ENCODE measurements around the gene TAF4B.
"Not testable (repeated sequence)": the region's sequence is repeated elsewhere in the genome, so short reads cannot be mapped to it uniquely, and the experiment has no call there.

Gene TAF4B

GRCh38 chr18:26210147-26210546, 16.1 kb upstream of the TAF4B start:
- Histone ChIP-seq H3K9ac (ENCODE audit: low read depth, low read length) (no peak overlapping the region), H3K36me3 (ENCODE audit: insufficient read depth, low read depth, low read length) (no peaks in the 10 kb centered on the region), H3K27ac (ENCODE audit: low read length) (no peak overlapping the region), H3K4me3 (ENCODE audit: low read length) (no peak overlapping the region), H3K4me1 (ENCODE audit: insufficient read depth, low read length) (no peaks in the 10 kb centered on the region), H3K27me3 (ENCODE audit: insufficient read depth, low read length) (no peaks in the 10 kb centered on the region), H3K9me3 (ENCODE audit: insufficient read depth, low read depth, low read length) (no peaks in the 10 kb centered on the region)

- H3K9ac ChIP-seq (ENCODE audit: low read depth, low read length) = no peak overlapping the region
- H3K9me3 ChIP-seq (ENCODE audit: insufficient read depth, low read depth, low read length) = no peaks in the 10 kb centered on the region
- no peaks in the 10 kb centered on the region for H3K36me3 ChIP-seq (ENCODE audit: insufficient read depth, low read depth, low read length)
- H3K4me3 ChIP-seq (ENCODE audit: low read length) = no peak overlapping the region
- no peaks in the 10 kb centered on the region for H3K4me1 ChIP-seq (ENCODE audit: insufficient read depth, low read length)
- no peak overlapping the region for H3K27ac ChIP-seq (ENCODE audit: low read length)
- H3K27me3 ChIP-seq (ENCODE audit: insufficient read depth, low read length) = no peaks in the 10 kb centered on the region
These were observed 10.8 kb upstream of the TAF4B start for GRCh38 chr18:26215247-26215970.

GRCh38 chr18:26225022-26225693, 1.1 kb upstream of the TAF4B start:
- H3K4me3 ChIP-seq (ENCODE audit: low read length) = no peak overlapping the region
- peaks cover 11% of the 10 kb centered on the region; the same call in 1 of the 2 replicates for H3K4me1 ChIP-seq (ENCODE audit: insufficient read depth, low read length)
- no peaks in the 10 kb centered on the region for H3K36me3 ChIP-seq (ENCODE audit: insufficient read depth, low read depth, low read length)
- H3K9me3 ChIP-seq (ENCODE audit: insufficient read depth, low read depth, low read length) = no peaks in the 10 kb centered on the region
- H3K27ac ChIP-seq (ENCODE audit: low read length) = no peak overlapping the region
- no peak overlapping the region for H3K9ac ChIP-seq (ENCODE audit: low read depth, low read length)
- peaks cover 14% of the 10 kb centered on the region for H3K27me3 ChIP-seq (ENCODE audit: insufficient read depth, low read length)

GRCh38 chr18:26225915-26226228, 373 bp upstream of the TAF4B start:
- peaks cover 11% of the 10 kb centered on the region; the same call in 1 of the 2 replicates for H3K4me1 ChIP-seq (ENCODE audit: insufficient read depth, low read length)
- H3K27me3 ChIP-seq (ENCODE audit: insufficient read depth, low read length) = peaks cover 14% of the 10 kb centered on the region
- H3K9ac ChIP-seq (ENCODE audit: low read depth, low read length) = peak overlapping the region; percentile 1; the same call in 1 of the 2 replicates
- H3K36me3 ChIP-seq (ENCODE audit: insufficient read depth, low read depth, low read length) = no peaks in the 10 kb centered on the region
- H3K27ac ChIP-seq (ENCODE audit: low read length) = no peak overlapping the region
- peak overlapping the region; percentile 87 for H3K4me3 ChIP-seq (ENCODE audit: low read length)
- H3K9me3 ChIP-seq (ENCODE audit: insufficient read depth, low read depth, low read length) = no peaks in the 10 kb centered on the region

GRCh38 chr18:26227051-26227670, 916 bp downstream of the TAF4B start:
- Histone ChIP-seq H3K4me3 (ENCODE audit: low read length) (peak overlapping the region; percentile 87), H3K4me1 (ENCODE audit: insufficient read depth, low read length) (peaks cover 12% of the 10 kb centered on the region; the same call in 1 of the 2 replicates), H3K9me3 (ENCODE audit: insufficient read depth, low read depth, low read length) (no peaks in the 10 kb centered on the region), H3K27me3 (ENCODE audit: insufficient read depth, low read length) (peaks cover 14% of the 10 kb centered on the region), H3K36me3 (ENCODE audit: insufficient read depth, low read depth, low read length) (0 out of 2 replicates have a peak, but pooled peaks cover 3% of the 10 kb centered on the region), H3K9ac (ENCODE audit: low read depth, low read length) (peak overlapping the region; percentile 76), H3K27ac (ENCODE audit: low read length) (no peak overlapping the region)

GRCh38 chr18:26228562-26229260, 2.5 kb downstream of the TAF4B start:
- Histone ChIP-seq H3K27ac (ENCODE audit: low read length) (no peak overlapping the region), H3K27me3 (ENCODE audit: insufficient read depth, low read length) (peaks cover 14% of the 10 kb centered on the region), H3K9ac (ENCODE audit: low read depth, low read length) (no peak overlapping the region), H3K36me3 (ENCODE audit: insufficient read depth, low read depth, low read length) (0 out of 2 replicates have a peak, but pooled peaks cover 3% of the 10 kb centered on the region), H3K4me1 (ENCODE audit: insufficient read depth, low read length) (peaks cover 24% of the 10 kb centered on the region; the same call in 1 of the 2 replicates), H3K4me3 (ENCODE audit: low read length) (peak overlapping the region; percentile 87), H3K9me3 (ENCODE audit: insufficient read depth, low read depth, low read length) (no peaks in the 10 kb centered on the region)

GRCh38 chr18:26230497-26230896, 4.3 kb downstream of the TAF4B start:
- H3K36me3 ChIP-seq (ENCODE audit: insufficient read depth, low read depth, low read length) = 0 out of 2 replicates have a peak, but pooled peaks cover 3% of the 10 kb centered on the region
- no peak overlapping the region for H3K4me3 ChIP-seq (ENCODE audit: low read length)
- no peak overlapping the region for H3K27ac ChIP-seq (ENCODE audit: low read length)
- H3K27me3 ChIP-seq (ENCODE audit: insufficient read depth, low read length) = peaks cover 14% of the 10 kb centered on the region
- peaks cover 28% of the 10 kb centered on the region; the same call in 1 of the 2 replicates for H3K4me1 ChIP-seq (ENCODE audit: insufficient read depth, low read length)
- H3K9me3 ChIP-seq (ENCODE audit: insufficient read depth, low read depth, low read length) = no peaks in the 10 kb centered on the region
- no peak overlapping the region for H3K9ac ChIP-seq (ENCODE audit: low read depth, low read length)

- Histone ChIP-seq H3K36me3 (ENCODE audit: insufficient read depth, low read depth, low read length) (0 out of 2 replicates have a peak, but pooled peaks cover 3% of the 10 kb centered on the region), H3K4me1 (ENCODE audit: insufficient read depth, low read length) (peaks cover 41% of the 10 kb centered on the region; the same call in 1 of the 2 replicates), H3K27ac (ENCODE audit: low read length) (peak overlapping the region; percentile 72)
These were observed 7.0 kb downstream of the TAF4B start for GRCh38 chr18:26233208-26233607.

GRCh38 chr18:26237363-26237762, 11.1 kb downstream of the TAF4B start:
- not testable (repeated sequence) for H3K4me3 ChIP-seq (ENCODE audit: low read length); H3K27ac ChIP-seq (ENCODE audit: low read length); H3K9me3 ChIP-seq (ENCODE audit: insufficient read depth, low read depth, low read length)

More at GRCh38 chr18:26233208-26233607, 7.0 kb downstream of the TAF4B start:
- Histone ChIP-seq H3K9ac (ENCODE audit: low read depth, low read length) (peak overlapping the region; percentile 49; the same call in 1 of the 2 replicates), H3K9me3 (ENCODE audit: insufficient read depth, low read depth, low read length) (no peaks in the 10 kb centered on the region), H3K27me3 (ENCODE audit: insufficient read depth, low read length) (peaks cover 1% of the 10 kb centered on the region; the same call in 1 of the 2 replicates), H3K4me3 (ENCODE audit: low read length) (peak overlapping the region; percentile 57)

GRCh38 chr18:26238718-26239117, 12.5 kb downstream of the TAF4B start:
- not testable (repeated sequence) for H3K27ac ChIP-seq (ENCODE audit: low read length); H3K27me3 ChIP-seq (ENCODE audit: insufficient read depth, low read length); H3K9ac ChIP-seq (ENCODE audit: low read depth, low read length); H3K4me3 ChIP-seq (ENCODE audit: low read length); H3K9me3 ChIP-seq (ENCODE audit: insufficient read depth, low read depth, low read length); H3K36me3 ChIP-seq (ENCODE audit: insufficient read depth, low read depth, low read length)
- H3K4me1 ChIP-seq (ENCODE audit: insufficient read depth, low read length) = peaks cover 20% of the 10 kb centered on the region; the same call in 1 of the 2 replicates

More at GRCh38 chr18:26237363-26237762, 11.1 kb downstream of the TAF4B start:
- H3K27me3 ChIP-seq (ENCODE audit: insufficient read depth, low read length); H3K9ac ChIP-seq (ENCODE audit: low read depth, low read length); H3K36me3 ChIP-seq (ENCODE audit: insufficient read depth, low read depth, low read length): not testable (repeated sequence)
- peaks cover 30% of the 10 kb centered on the region; the same call in 1 of the 2 replicates for H3K4me1 ChIP-seq (ENCODE audit: insufficient read depth, low read length)

GRCh38 chr18:26242392-26242791, 16.1 kb downstream of the TAF4B start:
- not testable (repeated sequence) for H3K9ac ChIP-seq (ENCODE audit: low read depth, low read length); H3K36me3 ChIP-seq (ENCODE audit: insufficient read depth, low read depth, low read length); H3K4me1 ChIP-seq (ENCODE audit: insufficient read depth, low read length); H3K27me3 ChIP-seq (ENCODE audit: insufficient read depth, low read length); H3K4me3 ChIP-seq (ENCODE audit: low read length); H3K27ac ChIP-seq (ENCODE audit: low read length)
- peaks cover 16% of the 10 kb centered on the region; the same call in 1 of the 2 replicates for H3K9me3 ChIP-seq (ENCODE audit: insufficient read depth, low read depth, low read length)

Data from iPS-20b (cell line).